Nephron progenitor cell (in vitro differentiated cells): ENCODE measurements around the gene NME7.
A peak's percentile ranks its signal among the peaks of the same experiment; 100 is the strongest.

ENCODE experiments used
- DNase-seq: peaks from one replicate; pipeline ENCODE4 v3.0.0; 2021
- H3K27ac Mint-ChIP-seq: 2 replicates; pipeline ENCODE4 v1.8.0; 2021; ENCODE audit warnings: mild to moderate bottlenecking, moderate library complexity, mixed read lengths
- H3K27me3 Mint-ChIP-seq: 2 replicates; pipeline ENCODE4 v1.8.0; 2021; ENCODE audit warnings: mild to moderate bottlenecking, low read depth, mixed read lengths; ENCODE audit not compliant: poor library complexity
- H3K36me3 Mint-ChIP-seq: 2 replicates; pipeline ENCODE4 v1.8.0; 2021; ENCODE audit warnings: low read depth, mixed read lengths
- H3K4me1 Mint-ChIP-seq: 2 replicates; pipeline ENCODE4 v1.8.0; 2021; ENCODE audit warnings: mixed read lengths
- H3K4me3 Mint-ChIP-seq: 2 replicates; pipeline ENCODE4 v1.8.0; 2021; ENCODE audit warnings: mild to moderate bottlenecking, moderate library complexity, mixed read lengths
- H3K9me3 Mint-ChIP-seq: 2 replicates; pipeline ENCODE4 v1.8.0; 2021; ENCODE audit warnings: mild to moderate bottlenecking, moderate library complexity, mixed read lengths
- TF ChIP-seq, protein P1 (sequence below): fragments of 200-600 bp; sonication (generic); IDR thresholded peaks from 2 replicates; pipeline ENCODE4 v1.5.0; 2021; ENCODE audit warnings: antibody characterized with exemption

The NME7 gene

DNA sequence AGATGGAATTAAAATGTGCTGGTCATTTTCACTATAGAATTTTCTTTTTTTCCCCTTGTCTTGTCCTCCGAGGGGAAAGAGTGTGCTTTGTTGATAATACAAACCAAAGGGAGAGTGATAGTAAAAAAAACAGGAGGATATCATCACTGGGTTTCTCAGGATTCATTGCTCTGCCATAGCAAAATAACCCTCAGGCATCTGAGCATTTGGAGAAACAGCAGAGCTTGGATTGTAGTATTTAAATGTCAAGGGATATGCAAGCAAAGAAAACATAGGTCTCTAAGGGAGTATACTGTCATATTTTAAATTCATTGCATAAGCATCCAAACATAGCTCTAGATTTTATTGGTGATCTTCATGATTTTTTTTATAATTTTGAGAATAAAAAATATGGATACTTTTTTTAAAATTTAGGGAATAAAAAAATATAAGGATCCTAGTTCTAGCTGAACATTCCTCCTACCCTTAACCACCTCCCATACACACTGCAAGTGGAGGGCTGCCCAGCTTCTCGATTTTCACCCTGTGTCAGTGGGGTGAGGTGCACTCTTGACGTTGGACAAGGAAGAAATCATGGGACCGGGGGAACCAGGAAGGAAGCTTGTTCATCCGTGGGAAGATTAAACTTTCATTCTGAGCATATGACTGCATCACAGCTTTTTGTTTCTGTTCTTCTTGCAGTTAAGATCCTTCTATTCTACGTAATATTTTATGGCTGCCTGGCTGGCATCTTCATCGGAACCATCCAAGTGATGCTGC lies 256.7 kb downstream of the NME7 start:
- TF ChIP-seq, protein P1, sequence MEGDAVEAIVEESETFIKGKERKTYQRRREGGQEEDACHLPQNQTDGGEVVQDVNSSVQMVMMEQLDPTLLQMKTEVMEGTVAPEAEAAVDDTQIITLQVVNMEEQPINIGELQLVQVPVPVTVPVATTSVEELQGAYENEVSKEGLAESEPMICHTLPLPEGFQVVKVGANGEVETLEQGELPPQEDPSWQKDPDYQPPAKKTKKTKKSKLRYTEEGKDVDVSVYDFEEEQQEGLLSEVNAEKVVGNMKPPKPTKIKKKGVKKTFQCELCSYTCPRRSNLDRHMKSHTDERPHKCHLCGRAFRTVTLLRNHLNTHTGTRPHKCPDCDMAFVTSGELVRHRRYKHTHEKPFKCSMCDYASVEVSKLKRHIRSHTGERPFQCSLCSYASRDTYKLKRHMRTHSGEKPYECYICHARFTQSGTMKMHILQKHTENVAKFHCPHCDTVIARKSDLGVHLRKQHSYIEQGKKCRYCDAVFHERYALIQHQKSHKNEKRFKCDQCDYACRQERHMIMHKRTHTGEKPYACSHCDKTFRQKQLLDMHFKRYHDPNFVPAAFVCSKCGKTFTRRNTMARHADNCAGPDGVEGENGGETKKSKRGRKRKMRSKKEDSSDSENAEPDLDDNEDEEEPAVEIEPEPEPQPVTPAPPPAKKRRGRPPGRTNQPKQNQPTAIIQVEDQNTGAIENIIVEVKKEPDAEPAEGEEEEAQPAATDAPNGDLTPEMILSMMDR, result no peak
- H3K27ac Mint-ChIP-seq, result no peak overlapping the region
- H3K4me3 Mint-ChIP-seq, result peak overlapping the region; percentile 48
- H3K27me3 Mint-ChIP-seq, result peaks cover under 1% of the 10 kb centered on the region
- no peaks in the 10 kb centered on the region for H3K9me3 Mint-ChIP-seq
- peaks cover 71% of the 10 kb centered on the region for H3K4me1 Mint-ChIP-seq
- DNase-seq, result no peak
- H3K36me3 Mint-ChIP-seq, result peaks cover 45% of the 10 kb centered on the region

DNA sequence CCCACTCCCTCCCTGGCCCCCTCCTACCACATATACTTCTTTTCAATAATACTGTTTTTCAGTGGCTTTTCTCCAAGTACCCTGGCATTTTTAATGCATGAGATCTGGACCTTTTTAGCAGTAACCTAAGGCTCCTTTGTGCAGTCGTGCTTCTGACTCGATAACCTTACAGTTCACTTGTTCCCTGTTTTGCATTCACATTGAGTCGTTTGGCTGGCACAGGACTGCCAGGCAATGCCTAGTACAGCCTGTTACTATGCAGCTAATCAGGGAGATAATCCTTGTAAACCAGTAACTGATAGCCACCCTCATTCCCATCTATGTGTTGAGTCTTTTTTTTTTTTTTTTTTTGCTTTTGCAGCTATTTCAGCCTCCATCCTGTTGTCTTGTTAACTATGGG lies 257.4 kb downstream of the NME7 start:
- TF ChIP-seq, protein P1, result no peak
- Mint-ChIP-seq H3K27me3 (no peaks in the 10 kb centered on the region), H3K9me3 (no peaks in the 10 kb centered on the region), H3K4me3 (peak overlapping the region; percentile 48), H3K27ac (no peak overlapping the region), H3K36me3 (peaks cover 43% of the 10 kb centered on the region), H3K4me1 (peaks cover 65% of the 10 kb centered on the region)
- no peak for DNase-seq

GRCh38 chr1:169109561-169110134 lies 257.9 kb downstream of the NME7 start:
- TF ChIP-seq, protein P1, result no peak
- H3K27me3 Mint-ChIP-seq, result no peaks in the 10 kb centered on the region
- no peaks in the 10 kb centered on the region for H3K9me3 Mint-ChIP-seq
- peak overlapping the region; percentile 48 for H3K4me3 Mint-ChIP-seq
- peaks cover 40% of the 10 kb centered on the region for H3K36me3 Mint-ChIP-seq
- peak; percentile 28 for DNase-seq
- peak overlapping the region; percentile 73 for H3K27ac Mint-ChIP-seq
- peaks cover 70% of the 10 kb centered on the region for H3K4me1 Mint-ChIP-seq

GRCh38 chr1:169108863-169109560 lies 258.6 kb downstream of the NME7 start:
- H3K9me3 Mint-ChIP-seq, result no peaks in the 10 kb centered on the region
- peak overlapping the region; percentile 92 for H3K4me3 Mint-ChIP-seq
- peaks cover 34% of the 10 kb centered on the region for H3K36me3 Mint-ChIP-seq
- peaks cover 67% of the 10 kb centered on the region for H3K4me1 Mint-ChIP-seq
- TF ChIP-seq, protein P1, result no peak
- H3K27me3 Mint-ChIP-seq, result no peaks in the 10 kb centered on the region
- DNase-seq, result no peak
- H3K27ac Mint-ChIP-seq, result peak overlapping the region; percentile 79

- no peak overlapping the region for H3K27ac Mint-ChIP-seq
- TF ChIP-seq, protein P1, result no peak
- peaks cover 60% of the 10 kb centered on the region for H3K4me1 Mint-ChIP-seq
- no peak for DNase-seq
- H3K9me3 Mint-ChIP-seq, result no peaks in the 10 kb centered on the region
- peak overlapping the region; percentile 92 for H3K4me3 Mint-ChIP-seq
- H3K27me3 Mint-ChIP-seq, result no peaks in the 10 kb centered on the region
- H3K36me3 Mint-ChIP-seq, result peaks cover 26% of the 10 kb centered on the region
These were observed 259.4 kb downstream of the NME7 start for GRCh38 chr1:169108223-169108622.
